ENCODE results near the gene SFMBT1. TPM values are rescaled to one million over a fixed set of nuclear protein-coding genes. Genes with fewer than 3 reads are reported as not detected.

Gene SFMBT1
- total RNA-seq, 1 experiment from 2014 or later = 14.8 TPM

- Histone ChIP-seq H3K4me2 (ENCODE audit: low read length) (no peak overlapping the region), H3K9ac (ENCODE audit: low read length) (no peak overlapping the region), H4K20me1 (ENCODE audit: insufficient read depth) (no peaks in the 10 kb centered on the region), H3K27ac (ENCODE audit: low read depth, low read length) (no peak overlapping the region), H3K79me2 (ENCODE audit: insufficient read depth, low read length) (no peaks in the 10 kb centered on the region), H3K9me2 (ENCODE audit: insufficient read depth) (no peaks in the 10 kb centered on the region), H3K36me3 (ENCODE audit: control insufficient read depth in 1 of 2, insufficient read depth in 2 of 2, low read length in 2 of 2) (no peaks in the 10 kb centered on the region), H3K9me3 (ENCODE audit: control insufficient read depth in 1 of 2, insufficient read depth in 1 of 2, low read depth in 1 of 2, low read length in 2 of 2) (no peaks in the 10 kb centered on the region), H2AFZ (ENCODE audit: low read depth, low read length, poor library complexity, severe bottlenecking) (no peak overlapping the region), H3K27me3 (ENCODE audit: insufficient read depth, low read length) (no peaks in the 10 kb centered on the region), H3K4me3 (replicated peaks in 1 of 2; ENCODE audit: low read depth in 1 of 2, low read length in 2 of 2) (no peak overlapping the region), H3K4me1 (ENCODE audit: control insufficient read depth in 1 of 2, insufficient read depth in 2 of 2, low read length in 2 of 2) (peaks cover 0 to under 1% of the 10 kb centered on the region in 2 experiments; a peak in 1 of 4 replicates)
- ChIA-PET CTCF (no interaction called here), RAD21 (ENCODE audit: low non-redundant PET in 1 of 2, low total read pairs in 2 of 2, uncharacterized antibody in 2 of 2, unreplicated experiment in 2 of 2) (no interaction called here), POLR2A (no interaction called here)
- TF ChIP-seq ELF1 (IDR thresholded peaks at IDR 0.05; ENCODE audit: borderline replicate concordance, low read depth) = no peak
- no peak for TF ChIP-seq POLR2A (IDR thresholded peaks at IDR 0.05; ENCODE audit: borderline replicate concordance, extremely low read depth, insufficient read depth, insufficient read length)
- no peak for TF ChIP-seq ZBTB33 (IDR thresholded peaks at IDR 0.05; ENCODE audit: extremely low read depth, insufficient replicate concordance, low read length)
- no peak for TF ChIP-seq MAX (IDR thresholded peaks at IDR 0.05)
- no peak for TF ChIP-seq CEBPB (IDR thresholded peaks at IDR 0.05; ENCODE audit: low read depth)
- TF ChIP-seq CTCF (IDR thresholded peaks at IDR 0.05 in 2 of 3, conservative IDR thresholded peaks at IDR 0.05 in 1 of 3; ENCODE audit: borderline replicate concordance in 1 of 3, insufficient read depth in 1 of 3, low read depth in 2 of 3, low read length in 2 of 3) = no peak
- TF ChIP-seq, protein P1, sequence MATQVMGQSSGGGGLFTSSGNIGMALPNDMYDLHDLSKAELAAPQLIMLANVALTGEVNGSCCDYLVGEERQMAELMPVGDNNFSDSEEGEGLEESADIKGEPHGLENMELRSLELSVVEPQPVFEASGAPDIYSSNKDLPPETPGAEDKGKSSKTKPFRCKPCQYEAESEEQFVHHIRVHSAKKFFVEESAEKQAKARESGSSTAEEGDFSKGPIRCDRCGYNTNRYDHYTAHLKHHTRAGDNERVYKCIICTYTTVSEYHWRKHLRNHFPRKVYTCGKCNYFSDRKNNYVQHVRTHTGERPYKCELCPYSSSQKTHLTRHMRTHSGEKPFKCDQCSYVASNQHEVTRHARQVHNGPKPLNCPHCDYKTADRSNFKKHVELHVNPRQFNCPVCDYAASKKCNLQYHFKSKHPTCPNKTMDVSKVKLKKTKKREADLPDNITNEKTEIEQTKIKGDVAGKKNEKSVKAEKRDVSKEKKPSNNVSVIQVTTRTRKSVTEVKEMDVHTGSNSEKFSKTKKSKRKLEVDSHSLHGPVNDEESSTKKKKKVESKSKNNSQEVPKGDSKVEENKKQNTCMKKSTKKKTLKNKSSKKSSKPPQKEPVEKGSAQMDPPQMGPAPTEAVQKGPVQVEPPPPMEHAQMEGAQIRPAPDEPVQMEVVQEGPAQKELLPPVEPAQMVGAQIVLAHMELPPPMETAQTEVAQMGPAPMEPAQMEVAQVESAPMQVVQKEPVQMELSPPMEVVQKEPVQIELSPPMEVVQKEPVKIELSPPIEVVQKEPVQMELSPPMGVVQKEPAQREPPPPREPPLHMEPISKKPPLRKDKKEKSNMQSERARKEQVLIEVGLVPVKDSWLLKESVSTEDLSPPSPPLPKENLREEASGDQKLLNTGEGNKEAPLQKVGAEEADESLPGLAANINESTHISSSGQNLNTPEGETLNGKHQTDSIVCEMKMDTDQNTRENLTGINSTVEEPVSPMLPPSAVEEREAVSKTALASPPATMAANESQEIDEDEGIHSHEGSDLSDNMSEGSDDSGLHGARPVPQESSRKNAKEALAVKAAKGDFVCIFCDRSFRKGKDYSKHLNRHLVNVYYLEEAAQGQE (IDR thresholded peaks at IDR 0.05; ENCODE audit: low read depth) = no peak
- no peak for TF ChIP-seq RAD21 (IDR thresholded peaks at IDR 0.05; ENCODE audit: low read depth)
- TF ChIP-seq POLR2AphosphoS5 (IDR thresholded peaks at IDR 0.05; ENCODE audit: low read depth, low read length) = no peak
- TF ChIP-seq ZFX (IDR thresholded peaks at IDR 0.05) = no peak
- TF ChIP-seq CBX3 (IDR thresholded peaks at IDR 0.05; ENCODE audit: low read depth) = no peak
- TF ChIP-seq TCF7L2 (IDR thresholded peaks at IDR 0.05; ENCODE audit: borderline replicate concordance, extremely low read depth, insufficient read depth, insufficient read length) = no peak
- TF ChIP-seq YY1 (IDR thresholded peaks at IDR 0.05; ENCODE audit: extremely low read depth, insufficient replicate concordance, low read depth, low read length) = no peak
- no peak for ATAC-seq
- intact Hi-C loops (cut with micrococcal nuclease) = no loop called here
- DNase-seq (ENCODE audit: low read depth, low spot score) = no peak
- no TSS peak for BruUV-seq (replicated peaks)
These were observed 6.1 kb upstream of the SFMBT1 start for GRCh38 chr3:53051929-53052328.
